Hepatocyte (in vitro differentiated cells): Measurements from ENCODE around the gene SOX8. TPM values are rescaled to one million over a fixed set of nuclear protein-coding genes. Genes with fewer than 3 reads are reported as not detected.

Source experiments
- DNase-seq: peaks from one replicate; pipeline ENCODE4 v3.0.0-alpha.2; 2016; ENCODE audit warnings: low spot score
- H2AFZ ChIP-seq: fragments of 200-600 bp; sonication (generic); 2 replicates; pipeline ENCODE4 v1.6.0; 2016; ENCODE audit warnings: antibody characterized with exemption, mild to moderate bottlenecking
- H3K27ac ChIP-seq: fragments of 200-600 bp; sonication (generic); 2 replicates; pipeline ENCODE4 v1.5.1; 2016; ENCODE audit warnings: mild to moderate bottlenecking
- H3K27me3 ChIP-seq: fragments of 200-600 bp; sonication (generic); 2 replicates; pipeline ENCODE4 v1.6.1; 2016
- H3K36me3 ChIP-seq: fragments of 200-600 bp; sonication (generic); replicated peaks from 2 replicates; pipeline ENCODE4 v1.5.1; 2016; ENCODE audit warnings: low read depth; ENCODE audit not compliant: insufficient read depth
- H3K4me1 ChIP-seq: fragments of 200-600 bp; sonication (generic); 2 replicates; pipeline ENCODE4 v1.5.1; 2016; ENCODE audit warnings: mild to moderate bottlenecking, moderate library complexity; ENCODE audit not compliant: insufficient read depth
- H3K4me2 ChIP-seq: fragments of 200-600 bp; sonication (generic); 2 replicates; pipeline ENCODE4 v1.6.0; 2016
- H3K4me3 ChIP-seq: fragments of 200-600 bp; sonication (generic); 2 replicates; pipeline ENCODE4 v1.5.1; 2016; ENCODE audit warnings: mild to moderate bottlenecking
- H3K79me2 ChIP-seq: fragments of 200-600 bp; sonication (generic); 2 replicates; pipeline ENCODE4 v1.6.0; 2017; ENCODE audit warnings: mild to moderate bottlenecking
- H3K9me2 ChIP-seq: fragments of 200-600 bp; sonication (generic); replicated peaks from 2 replicates; pipeline ENCODE4 v1.6.0; 2017; ENCODE audit warnings: mild to moderate bottlenecking; ENCODE audit not compliant: insufficient read depth
- H3K9me3 ChIP-seq: fragments of 200-600 bp; sonication (generic); 2 replicates; pipeline ENCODE4 v1.5.1; 2016; ENCODE audit warnings: low read depth, mild to moderate bottlenecking
- H4K20me1 ChIP-seq: fragments of 200-600 bp; sonication (generic); 2 replicates; pipeline ENCODE4 v1.6.0; 2016; ENCODE audit warnings: mild to moderate bottlenecking; ENCODE audit not compliant: insufficient read depth, poor library complexity, severe bottlenecking
- CTCF ChIP-seq: fragments of 200-600 bp; sonication (generic); IDR thresholded peaks from 2 replicates; pipeline ENCODE4 v1.5.1; 2016; ENCODE audit warnings: antibody characterized with exemption, mild to moderate bottlenecking; ENCODE audit not compliant: poor library complexity
- EZH2 ChIP-seq: fragments of 200-600 bp; sonication (generic); IDR thresholded peaks from 2 replicates; pipeline ENCODE4 v1.6.1; 2016; ENCODE audit warnings: antibody characterized with exemption, mild to moderate bottlenecking, borderline replicate concordance
- EZH2phosphoT487 ChIP-seq: fragments of 200-600 bp; sonication (generic); IDR thresholded peaks from one replicate; pipeline ENCODE4 v1.6.1; 2018; ENCODE audit warnings: antibody characterized with exemption, mild to moderate bottlenecking, low read depth, moderate library complexity; ENCODE audit not compliant: unreplicated experiment, severe bottlenecking
- WGBS: methylation state at CpG from one replicate; pipeline ENCODE4 v1.1.6; 2016; ENCODE audit warnings: low lambda C conversion rate; ENCODE audit errors: missing lambda C conversion rate; 5-methylcytosine and 5-hydroxymethylcytosine counted together
- polyA plus RNA-seq: library from polyadenylated mRNA; unstranded; fragments of >200 nt; fragmentation: Nextera tagmentation; extraction: Ambion mirVana; gene quantifications from 2 replicates; pipeline ENCODE4 v1.2.1, GENCODE V29; 2016
- total RNA-seq: library from RNA; depleted of rRNA; stranded (reverse); fragments of >200 nt; gene quantifications from 2 replicates; pipeline ENCODE4 v1.2.3, GENCODE V29; 2014

The SOX8 gene
- total and polyA plus RNA-seq, 2 experiments from 2014 or later = 3.8 to 4.7 TPM

- DNase-seq = no peak
- H3K36me3 ChIP-seq = no peaks in the 10 kb centered on the region
- peaks cover 12% of the 10 kb centered on the region for H3K4me1 ChIP-seq
- TF ChIP-seq EZH2phosphoT487 = no peak
- TF ChIP-seq CTCF = no peak
- TF ChIP-seq EZH2 = no peak
- no peak overlapping the region for H2AFZ ChIP-seq
- H3K4me3 ChIP-seq = no peak overlapping the region
- no peaks in the 10 kb centered on the region for H3K27me3 ChIP-seq
- H4K20me1 ChIP-seq = no peaks in the 10 kb centered on the region
- no peaks in the 10 kb centered on the region for H3K9me3 ChIP-seq
- H3K27ac ChIP-seq = no peak overlapping the region
- H3K4me2 ChIP-seq = no peak overlapping the region
- H3K9me2 ChIP-seq = no peaks in the 10 kb centered on the region
- WGBS = 89% methylated on average over 30 of the region's 37 CpGs
- H3K79me2 ChIP-seq = no peaks in the 10 kb centered on the region
These were observed 29.9 kb downstream of the SOX8 start for GRCh38 chr16:1011316-1012082.

- Histone ChIP-seq H3K27ac (no peak overlapping the region), H3K4me3 (no peak overlapping the region), H4K20me1 (no peaks in the 10 kb centered on the region), H3K79me2 (no peaks in the 10 kb centered on the region), H3K4me1 (peaks cover 12% of the 10 kb centered on the region), H2AFZ (no peak overlapping the region), H3K27me3 (no peaks in the 10 kb centered on the region), H3K36me3 (no peaks in the 10 kb centered on the region), H3K4me2 (no peak overlapping the region), H3K9me3 (no peaks in the 10 kb centered on the region), H3K9me2 (no peaks in the 10 kb centered on the region)
- 94% methylated on average over 19 of the region's 19 CpGs for WGBS
- TF ChIP-seq EZH2phosphoT487 (no peak), CTCF (no peak), EZH2 (no peak)
- DNase-seq = no peak
These were observed 30.6 kb downstream of the SOX8 start for GRCh38 chr16:1012135-1012534.

GRCh38 chr16:1012722-1013592 is 31.4 kb downstream of the SOX8 start:
- H2AFZ ChIP-seq = no peak overlapping the region
- no peak overlapping the region for H3K4me2 ChIP-seq
- no peak overlapping the region for H3K27ac ChIP-seq
- H4K20me1 ChIP-seq = no peaks in the 10 kb centered on the region
- TF ChIP-seq EZH2phosphoT487 (no peak), CTCF (no peak), EZH2 (no peak)
- H3K9me2 ChIP-seq = no peaks in the 10 kb centered on the region
- H3K27me3 ChIP-seq = no peaks in the 10 kb centered on the region
- no peaks in the 10 kb centered on the region for H3K9me3 ChIP-seq
- peaks cover 12% of the 10 kb centered on the region for H3K4me1 ChIP-seq
- no peaks in the 10 kb centered on the region for H3K79me2 ChIP-seq
- no peaks in the 10 kb centered on the region for H3K36me3 ChIP-seq
- H3K4me3 ChIP-seq = no peak overlapping the region
- 90% methylated on average over 28 of the region's 28 CpGs for WGBS
- DNase-seq = no peak
